Activated T-helper 1 cell treated with Interleukin-2 at 50 U/mL for 16 hours (primary cell): ENCODE results near the gene ACOX3.
"Not testable (repeated sequence)": the region's sequence is repeated elsewhere in the genome, so short reads cannot be mapped to it uniquely, and the experiment has no call there.

Experiments used
- DNase-seq: peaks from one replicate; pipeline ENCODE4 v3.0.0-alpha.2; 2020; ENCODE audit warnings: low read depth

Gene ACOX3

DNA sequence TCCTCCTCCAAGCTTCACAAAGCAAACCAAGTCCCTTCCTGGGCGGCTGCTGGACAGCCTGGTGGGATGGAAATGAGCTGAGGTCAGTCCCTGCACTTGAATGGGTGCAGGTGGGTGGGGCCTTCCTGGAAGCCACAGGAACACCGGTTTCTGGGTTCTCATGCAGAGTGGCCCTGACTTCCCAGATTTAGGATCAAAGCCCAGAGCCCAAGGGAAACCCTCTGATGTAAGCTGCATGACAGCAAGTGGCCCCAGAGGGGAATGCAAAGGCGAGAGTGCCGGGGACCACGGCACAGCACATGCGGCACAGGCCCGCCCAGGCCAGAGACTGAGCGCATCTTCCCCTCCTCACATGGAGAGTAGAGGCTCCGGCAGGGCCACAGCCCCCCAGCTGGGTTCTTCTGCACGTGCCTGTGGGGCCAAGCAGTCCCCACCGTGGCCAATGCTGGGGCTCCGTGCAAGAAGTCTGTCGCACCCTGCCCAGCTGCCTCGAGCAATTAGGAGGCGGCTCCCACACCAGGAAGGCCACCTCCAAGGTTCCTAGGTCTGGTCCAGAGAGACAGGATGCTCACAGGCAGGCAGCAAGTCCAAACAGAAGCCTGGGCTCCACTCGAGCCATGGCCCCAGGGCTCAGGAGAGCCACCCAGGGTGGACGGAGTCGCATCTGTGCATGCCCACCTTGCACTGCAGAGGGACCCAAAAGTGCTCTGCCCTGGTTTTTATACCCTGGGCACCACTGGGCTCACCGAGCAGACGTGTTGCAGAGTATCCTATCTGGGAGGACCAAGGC, 88.0 kb downstream of the ACOX3 start:
- no peak for DNase-seq

DNA sequence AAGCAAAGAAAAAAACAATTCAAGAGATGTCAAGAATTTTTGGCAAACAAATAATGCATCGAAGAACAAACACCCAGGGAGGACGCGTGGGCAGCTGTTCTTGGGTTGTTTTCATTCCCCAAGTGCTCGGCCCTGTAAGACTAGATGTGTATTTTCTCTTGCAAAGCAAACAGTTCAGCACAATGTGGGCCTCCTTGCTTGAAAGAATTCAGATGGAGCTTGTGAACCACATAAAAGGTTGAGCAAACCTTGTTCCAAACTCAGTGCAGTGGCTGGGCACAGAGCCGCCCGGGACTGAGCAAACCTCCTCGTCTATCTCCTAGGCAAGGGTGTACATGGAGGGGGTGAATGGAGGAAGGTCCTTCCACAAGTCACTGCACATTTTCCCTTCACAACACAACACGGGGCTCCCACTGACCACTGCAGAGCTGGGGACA, 88.6 kb downstream of the ACOX3 start:
- DNase-seq, result no peak

DNA sequence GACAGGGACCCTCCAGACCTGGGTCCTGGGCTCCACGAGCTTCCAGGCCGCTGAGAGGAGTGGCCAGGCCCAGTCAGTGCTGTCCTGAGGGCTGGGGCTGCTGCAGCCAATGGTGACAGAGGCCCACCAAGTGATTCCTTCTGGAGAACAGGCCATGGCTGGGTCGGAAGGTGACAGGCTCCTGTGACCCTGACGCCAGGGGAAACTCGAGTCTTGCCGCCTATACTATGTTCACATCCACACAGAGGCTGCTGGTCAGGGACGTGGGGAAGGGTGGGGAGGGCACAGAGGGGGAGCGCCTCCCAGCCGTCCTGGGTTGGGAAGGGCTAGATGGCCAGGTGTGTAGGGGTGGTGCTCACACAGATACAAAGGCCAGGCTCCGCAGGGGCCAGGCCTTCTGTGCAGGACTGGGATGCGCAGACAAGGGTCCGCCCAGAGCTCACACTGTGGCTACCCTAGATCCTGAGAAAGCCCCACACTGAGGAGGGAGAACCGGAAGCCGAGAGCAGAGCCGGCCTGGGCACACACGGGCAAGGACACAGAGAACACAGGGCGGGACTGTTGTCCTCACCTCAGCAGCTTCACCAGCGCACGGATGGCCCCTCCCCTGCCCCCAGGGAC, 89.6 kb downstream of the ACOX3 start:
- DNase-seq, result no peak

DNA sequence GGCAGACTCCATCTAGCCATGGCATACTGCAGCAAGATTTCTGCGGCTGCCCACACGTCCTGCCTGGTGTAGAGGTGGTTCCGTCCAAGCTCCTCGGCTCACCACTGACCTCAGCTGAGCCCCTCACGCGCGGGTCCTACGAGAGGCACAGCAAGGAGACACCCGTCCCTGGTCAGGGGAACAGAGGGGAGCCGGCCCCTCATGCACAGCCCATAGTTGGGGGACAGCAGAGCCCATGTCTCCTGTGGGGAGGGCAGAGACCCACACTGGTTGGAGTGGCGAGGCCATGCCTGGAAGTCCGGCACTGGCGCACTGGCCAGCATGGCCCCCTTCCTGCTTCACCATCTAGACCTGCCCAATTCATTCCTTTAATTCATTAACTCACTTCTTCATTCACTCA, 90.2 kb downstream of the ACOX3 start:
- DNase-seq, result no peak

DNA sequence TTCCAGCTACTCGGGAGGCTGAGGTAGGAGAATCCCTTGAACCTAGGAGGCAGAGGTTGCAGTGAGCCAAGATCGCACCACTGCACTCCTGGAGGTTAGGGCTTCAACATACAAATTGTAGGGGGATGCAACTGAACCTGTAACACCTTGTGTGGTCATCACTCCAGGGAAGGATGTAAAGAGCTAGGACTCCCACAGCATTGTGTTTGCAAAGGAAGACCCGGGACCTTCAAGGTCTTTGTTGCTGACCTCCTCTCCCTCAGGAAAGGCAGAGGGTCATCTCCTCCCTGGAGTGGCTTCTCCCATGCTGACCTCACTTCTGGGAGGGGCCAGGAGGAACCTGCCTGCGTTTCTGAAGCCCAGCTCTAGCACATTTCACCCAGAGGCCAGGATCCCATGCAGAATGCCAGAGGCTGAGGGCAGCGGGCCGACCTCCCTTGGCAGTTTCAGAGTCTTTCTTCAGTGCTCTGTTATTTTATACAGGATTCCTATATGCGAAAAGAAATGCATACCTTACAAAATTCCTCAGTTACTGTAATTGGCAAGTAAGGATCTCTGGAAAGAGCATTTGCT, 90.8 kb downstream of the ACOX3 start:
- DNase-seq, result no peak

DNA sequence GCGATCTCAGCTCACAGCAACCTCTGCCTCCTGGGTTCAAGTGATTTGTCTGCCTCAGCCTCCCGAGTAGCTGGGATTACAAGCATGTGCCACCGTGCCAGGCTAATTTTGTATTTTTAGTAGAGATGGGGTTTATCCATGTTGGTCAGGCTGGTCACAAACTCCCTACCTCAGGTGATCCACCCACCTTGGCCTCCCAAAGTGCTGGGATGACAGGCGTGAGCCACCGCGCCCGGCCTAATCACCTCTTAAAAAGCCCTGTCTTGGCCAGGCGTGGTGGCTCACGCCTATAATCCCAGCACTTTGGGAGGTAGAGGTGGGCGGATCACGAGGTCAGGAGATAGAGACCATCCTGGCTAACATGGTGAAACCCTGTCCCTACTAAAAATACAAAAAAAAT, 91.3 kb downstream of the ACOX3 start:
- DNase-seq, result not testable (repeated sequence)

DNA sequence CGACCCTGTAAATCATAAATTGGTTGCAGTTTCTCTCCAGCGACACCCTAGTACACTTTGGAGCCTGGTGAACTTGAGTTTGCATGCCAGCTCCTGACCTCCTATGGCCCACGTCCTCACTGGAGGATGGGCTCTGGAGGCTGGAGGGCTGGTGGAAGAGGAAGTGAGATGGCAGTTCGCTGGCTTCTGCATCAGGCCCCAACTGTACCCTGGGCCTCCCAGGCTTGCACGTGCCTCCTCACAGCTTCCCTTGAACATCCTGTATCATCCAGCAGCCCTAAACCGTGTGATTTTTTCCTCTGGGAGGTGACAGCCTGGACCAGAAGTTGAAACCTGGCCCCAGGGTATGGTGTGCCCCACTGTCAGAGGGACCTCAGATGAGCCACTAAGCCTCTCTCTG, 92.5 kb downstream of the ACOX3 start:
- no peak for DNase-seq

DNA sequence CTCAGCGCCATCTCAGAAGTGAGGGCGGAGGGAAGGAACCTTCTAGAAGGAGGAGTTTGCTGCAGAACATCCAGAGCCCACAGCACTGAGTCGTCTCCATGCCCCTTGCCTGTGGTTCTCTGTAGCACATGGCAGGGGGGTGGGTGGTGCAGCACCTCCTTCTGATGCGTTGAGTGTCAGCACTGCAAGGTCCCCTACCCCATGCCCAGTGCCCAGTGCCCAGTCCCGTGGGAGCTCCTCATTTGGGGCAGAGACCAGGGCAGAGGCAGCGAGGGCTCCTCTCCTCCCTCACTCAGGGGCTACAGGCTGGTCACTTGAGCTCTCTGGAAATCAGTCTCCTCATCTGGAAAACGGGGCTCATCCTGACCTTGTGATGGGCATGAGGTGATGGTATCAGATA, 92.9 kb downstream of the ACOX3 start:
- no peak for DNase-seq

DNA sequence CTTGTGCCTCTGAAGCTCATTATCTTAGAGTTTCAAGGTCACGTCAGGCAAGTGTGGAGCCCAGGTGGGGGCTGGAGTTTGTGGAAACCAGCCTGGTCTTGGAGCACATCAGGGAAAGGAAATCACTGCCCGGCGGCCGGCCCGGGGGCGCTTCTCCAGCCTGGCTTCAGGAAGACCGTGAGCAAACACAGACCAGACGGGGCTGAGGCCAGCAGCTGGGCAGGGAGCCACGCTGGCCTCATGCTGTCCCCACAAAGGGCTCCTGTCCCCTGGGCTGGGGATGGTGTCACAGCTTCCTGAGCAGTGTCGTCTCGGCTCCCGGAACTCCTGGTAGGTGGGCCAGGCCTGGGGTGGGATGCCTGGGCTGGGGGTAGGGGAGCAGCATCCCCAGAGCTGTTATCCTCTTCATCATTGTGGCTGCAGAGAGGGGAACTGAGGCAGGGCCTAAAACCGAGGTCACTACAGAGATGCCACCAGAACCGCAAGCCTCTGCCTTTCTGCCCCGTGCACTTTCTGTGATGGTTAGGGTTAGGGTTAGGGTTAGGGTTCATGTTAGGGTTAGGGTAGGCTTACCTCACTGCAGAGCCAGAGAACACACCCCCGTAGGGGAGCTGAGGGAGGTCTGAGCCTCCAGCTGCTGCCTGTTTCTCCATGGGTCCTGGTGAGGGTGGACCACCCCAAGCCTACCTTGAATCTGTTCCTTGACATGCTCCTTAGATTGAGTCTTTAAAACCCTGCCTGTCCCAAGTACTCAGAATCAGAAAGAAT, 93.5 kb downstream of the ACOX3 start:
- no peak for DNase-seq

DNA sequence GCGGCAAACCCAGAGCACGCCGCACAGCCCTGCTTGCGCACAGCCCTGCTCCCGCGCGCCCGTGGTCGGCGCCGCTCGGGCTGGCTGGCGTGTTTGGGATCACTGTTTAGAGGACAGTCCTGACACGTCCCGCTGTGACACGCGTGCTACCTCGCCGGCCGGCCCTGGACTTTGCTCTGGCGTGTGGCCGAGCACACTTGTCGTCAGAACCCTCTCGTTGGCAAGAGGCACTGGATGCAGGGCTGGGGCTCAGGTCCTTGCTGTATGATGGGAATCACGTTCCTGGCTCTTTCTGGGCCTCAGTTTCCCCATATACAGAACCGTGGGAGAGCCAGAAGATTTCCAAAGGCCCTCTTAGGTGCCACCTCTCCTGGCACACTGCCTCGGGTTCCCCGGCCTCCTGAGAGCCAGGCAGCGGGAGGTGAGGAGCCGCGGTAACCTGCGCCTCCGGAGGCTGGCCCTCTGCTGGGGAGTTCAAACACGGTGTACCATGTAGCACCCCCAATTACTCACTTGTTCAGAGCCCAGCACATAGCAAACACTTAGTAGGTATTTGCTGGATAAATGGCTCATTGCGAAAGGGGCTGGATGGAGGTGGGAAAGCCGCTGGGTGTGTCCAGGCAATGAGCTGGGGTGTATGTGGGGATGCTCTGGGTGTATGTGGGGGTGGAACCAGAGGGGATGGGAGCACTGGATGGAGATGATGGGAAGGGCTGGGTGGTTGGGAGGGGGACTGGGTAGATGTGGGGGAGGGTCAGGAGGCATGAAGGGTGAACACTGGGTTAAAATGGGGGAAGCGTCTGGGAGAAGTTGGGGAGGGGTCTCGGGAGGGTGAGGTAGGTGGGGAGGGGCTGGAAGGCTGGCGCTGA, 94.3 kb downstream of the ACOX3 start:
- DNase-seq, result no peak

DNA sequence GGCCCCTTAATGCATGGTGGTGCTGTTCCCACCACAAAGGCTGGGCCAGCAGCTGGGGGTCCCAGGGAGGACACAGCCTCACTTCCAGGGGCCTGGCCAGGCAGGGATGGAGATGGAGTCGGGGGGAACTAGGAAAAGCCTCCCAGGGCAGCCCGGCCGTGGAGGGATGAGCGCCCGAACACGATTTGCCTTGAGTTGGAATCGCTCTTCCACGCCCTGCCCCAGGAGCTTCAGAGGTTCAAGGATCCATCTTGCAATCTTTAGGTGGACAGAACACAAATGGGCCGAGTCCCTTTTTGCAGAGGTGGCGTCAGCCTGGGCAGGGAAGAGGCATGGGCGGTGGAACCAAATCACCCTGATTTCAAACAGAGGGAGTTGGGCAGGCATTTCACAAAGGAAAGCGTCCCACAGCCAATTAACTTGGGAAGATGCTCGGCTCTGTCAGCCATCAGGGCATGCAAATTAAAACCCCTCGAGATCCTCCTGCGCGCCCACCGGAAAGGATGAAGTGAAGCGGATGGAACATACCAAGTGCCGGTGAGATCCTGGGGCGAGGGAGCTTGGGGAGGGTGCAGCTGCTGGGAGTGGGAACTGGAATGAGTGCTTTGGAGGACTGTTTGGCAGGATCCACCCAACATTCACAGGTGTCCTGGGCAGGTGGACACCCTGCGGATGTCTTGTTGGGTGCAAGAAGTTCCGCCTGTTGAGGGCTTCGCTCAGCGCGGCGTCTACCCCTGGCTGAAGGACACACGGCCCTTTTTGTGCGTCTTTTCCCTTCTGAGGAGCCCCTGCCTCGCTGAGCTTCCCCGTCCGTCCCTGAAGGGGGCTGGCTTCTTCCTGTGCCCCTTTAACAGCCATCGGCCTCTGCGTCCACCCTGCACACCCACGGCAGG, 95.2 kb downstream of the ACOX3 start:
- DNase-seq, result no peak

DNA sequence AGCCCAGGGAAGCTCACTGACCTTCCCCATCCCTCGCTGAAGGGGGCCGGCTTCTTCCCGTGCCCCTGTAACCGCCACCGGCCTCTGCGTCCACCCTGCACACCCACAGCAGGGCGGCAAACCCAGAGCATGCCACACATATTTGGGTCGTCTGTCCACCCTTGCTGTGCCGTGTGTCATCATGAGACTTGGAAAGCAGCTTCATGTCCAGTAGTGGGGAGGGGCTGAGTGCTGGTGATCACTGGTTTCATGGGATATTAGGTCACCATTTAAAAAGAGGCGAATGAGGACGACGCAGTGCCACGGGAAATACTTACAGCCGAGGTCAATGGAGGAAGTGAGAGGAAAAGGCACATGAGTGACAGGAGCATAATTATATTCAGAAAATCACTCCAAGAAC, 96.1 kb downstream of the ACOX3 start:
- DNase-seq, result no peak

DNA sequence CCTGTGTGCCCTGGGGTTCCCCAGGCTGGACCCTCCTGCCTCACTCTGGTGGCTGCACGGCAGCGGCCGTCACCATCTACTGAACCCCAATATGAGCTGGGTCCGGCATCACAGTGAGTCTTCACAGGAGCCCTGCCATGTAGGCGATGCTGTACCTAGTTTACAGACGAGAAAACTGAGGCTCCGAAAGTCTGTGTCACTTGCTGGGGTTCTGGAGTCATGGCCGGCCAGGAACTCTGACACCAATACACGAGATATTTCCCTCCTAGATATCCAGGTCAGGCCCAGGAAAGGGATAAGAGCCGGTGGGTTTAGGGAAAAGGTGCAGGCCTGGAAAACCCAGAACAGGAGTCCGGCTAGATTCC, 96.6 kb downstream of the ACOX3 start:
- no peak for DNase-seq

DNA sequence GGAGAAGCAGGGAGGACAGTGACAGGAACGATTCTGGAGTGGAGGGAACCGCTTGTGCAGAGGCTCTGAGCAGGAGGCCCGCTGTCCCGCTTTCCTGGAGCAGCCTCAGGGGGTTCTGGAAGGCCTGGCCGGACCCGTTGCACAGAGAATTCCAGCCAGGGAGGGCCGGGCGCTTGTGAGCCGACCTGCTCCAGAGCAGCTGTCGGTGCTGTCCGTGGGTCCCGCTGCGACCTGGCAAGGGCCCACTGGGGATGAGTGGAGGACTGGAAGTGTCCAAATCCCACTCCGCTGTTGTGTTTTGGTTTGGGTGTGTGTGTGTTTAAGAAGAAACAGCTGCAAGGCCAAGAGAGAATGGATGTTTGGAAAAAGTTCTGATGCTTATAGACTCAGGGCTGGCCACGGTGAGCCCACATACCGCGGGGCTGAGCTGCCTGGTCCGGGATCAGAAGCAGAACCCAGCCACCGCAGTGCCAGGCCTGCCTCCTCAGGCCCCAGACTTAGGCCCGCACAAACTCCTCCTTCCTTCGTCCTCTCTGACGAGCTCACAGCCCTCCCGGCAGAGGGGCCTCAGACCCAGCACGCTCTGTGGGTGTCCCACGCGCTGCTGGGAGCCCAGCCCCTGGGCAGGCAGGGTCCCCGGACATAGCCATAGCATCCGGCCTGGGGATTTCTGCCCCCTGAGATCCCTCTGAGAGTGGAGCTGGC, 97.1 kb downstream of the ACOX3 start:
- no peak for DNase-seq

DNA sequence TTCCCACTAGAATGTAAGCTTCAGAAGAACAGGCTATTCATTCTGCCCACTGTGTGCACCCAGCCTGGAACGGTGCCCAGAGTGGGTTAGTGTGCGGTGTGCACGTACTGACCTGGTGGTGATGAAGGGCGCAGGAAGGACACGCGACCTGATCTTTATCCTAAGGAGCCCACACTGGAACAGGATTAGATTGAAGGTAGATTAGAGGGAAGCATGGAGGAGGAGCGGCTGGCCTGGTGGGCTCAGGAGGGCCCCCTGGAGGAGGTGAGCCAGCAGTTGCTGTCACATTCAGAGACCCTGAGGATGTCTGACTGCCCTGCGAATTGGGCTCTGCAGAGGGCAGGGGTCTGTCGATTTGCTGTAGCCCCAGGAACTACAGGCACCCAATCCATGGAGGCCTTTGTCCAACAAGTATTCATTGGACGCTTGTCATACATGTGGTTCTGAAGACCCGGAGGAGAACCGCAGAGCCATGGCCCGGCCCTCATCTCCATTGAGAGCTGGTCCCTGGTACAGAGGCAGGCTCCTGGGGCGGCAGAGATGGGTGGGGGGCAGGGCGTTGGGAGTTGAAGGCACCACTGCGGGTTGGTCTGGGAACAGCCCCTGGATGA, 97.8 kb downstream of the ACOX3 start:
- DNase-seq, result no peak

DNA sequence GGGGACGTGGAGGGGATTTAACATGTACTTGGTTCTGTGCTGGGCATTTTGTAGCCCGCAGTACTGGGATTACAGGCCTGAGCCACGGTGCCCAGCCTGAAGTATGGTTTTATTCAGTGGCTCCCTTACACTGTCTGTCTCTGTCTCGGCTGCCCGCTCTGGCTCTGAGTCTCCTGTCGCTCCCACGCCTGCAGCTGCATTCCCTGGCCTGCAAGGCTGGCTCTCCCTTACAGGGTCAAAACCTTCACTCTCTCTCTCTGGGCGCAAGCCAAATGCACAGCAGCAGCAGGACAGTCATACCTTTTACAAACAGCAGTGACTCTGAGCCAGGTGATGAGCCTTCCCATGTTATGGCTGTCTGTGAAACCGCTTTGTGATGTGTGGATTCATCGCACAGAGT, 98.8 kb downstream of the ACOX3 start:
- DNase-seq, result no peak

DNA sequence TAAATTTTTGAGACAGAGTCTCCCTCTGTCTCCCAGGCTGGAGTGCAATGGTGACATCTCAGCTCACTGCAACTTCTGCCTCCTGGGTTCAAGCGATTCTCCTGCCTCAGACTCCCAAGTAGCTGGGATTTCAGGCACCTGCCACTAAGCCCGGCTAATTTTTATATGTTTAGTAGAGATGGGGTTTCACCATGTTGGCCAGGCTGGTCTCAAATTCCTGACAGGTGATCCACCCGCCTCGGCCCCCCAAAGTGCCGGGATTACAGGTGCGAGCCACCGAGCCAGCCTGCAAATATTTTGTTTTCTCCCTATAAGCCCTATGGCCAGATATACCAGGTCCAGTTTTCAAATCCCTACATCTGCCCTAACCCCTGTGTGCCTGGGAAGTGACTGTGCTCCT, 99.2 kb downstream of the ACOX3 start:
- not testable (repeated sequence) for DNase-seq

DNA sequence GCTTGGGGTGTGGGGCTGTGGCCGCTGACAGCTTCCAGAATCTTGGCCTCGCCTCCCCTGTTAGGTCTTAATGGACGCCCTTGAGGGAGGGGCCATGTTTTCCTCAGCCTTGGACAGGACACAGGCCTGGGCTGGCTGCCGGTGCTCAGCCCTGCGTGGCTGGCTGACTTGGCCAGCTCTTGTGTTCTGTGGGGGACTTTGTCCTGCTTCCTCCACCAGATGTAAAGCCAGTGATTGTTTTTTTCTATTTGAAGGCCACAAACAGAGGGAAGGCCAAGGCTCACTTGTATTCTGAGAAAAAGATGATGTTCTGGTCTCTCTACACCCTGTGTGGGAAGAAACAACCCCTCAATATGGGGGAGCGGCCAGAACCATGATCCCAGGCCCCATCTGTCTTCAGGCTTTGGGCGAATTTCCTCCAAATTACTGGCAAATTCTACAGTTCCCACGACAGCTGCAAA, 99.7 kb downstream of the ACOX3 start:
- no peak for DNase-seq

DNA sequence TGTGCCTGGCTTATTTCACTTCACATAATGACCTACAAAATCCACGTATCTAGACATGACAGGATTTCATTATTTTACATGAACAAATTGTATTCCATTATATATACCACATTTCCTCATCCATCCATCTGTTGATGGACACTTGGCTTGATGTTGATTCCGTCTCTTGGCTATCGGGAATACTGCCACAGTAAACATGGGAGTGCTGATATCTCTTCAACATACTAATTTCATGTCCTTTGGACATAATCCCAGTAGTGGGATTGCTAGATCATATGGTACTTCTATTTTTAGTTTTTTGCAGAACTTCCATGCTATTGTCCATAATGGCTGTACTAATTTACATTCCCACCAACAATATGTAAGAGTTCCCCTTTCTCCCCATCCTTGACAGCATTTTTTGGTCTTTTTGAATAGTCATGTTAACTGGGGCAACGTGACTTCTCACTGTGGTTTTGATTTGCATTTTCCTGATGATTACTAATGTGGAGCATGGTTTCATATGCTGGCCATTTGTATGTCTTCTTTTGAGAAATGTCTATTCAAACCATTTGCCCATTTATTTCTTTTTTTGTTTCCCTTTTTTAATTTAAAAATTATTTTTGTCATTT, 102.1 kb downstream of the ACOX3 start:
- no peak for DNase-seq
